HG03097 (cell line): ENCODE measurements around the gene SH3BP4.

Experiments used
- ATAC-seq: cut with Tn5 transposase; IDR thresholded peaks from one replicate; pipeline ENCODE4 v1.9.1; 2021; ENCODE audit not compliant: unreplicated experiment, low FRiP score

Gene SH3BP4

DNA sequence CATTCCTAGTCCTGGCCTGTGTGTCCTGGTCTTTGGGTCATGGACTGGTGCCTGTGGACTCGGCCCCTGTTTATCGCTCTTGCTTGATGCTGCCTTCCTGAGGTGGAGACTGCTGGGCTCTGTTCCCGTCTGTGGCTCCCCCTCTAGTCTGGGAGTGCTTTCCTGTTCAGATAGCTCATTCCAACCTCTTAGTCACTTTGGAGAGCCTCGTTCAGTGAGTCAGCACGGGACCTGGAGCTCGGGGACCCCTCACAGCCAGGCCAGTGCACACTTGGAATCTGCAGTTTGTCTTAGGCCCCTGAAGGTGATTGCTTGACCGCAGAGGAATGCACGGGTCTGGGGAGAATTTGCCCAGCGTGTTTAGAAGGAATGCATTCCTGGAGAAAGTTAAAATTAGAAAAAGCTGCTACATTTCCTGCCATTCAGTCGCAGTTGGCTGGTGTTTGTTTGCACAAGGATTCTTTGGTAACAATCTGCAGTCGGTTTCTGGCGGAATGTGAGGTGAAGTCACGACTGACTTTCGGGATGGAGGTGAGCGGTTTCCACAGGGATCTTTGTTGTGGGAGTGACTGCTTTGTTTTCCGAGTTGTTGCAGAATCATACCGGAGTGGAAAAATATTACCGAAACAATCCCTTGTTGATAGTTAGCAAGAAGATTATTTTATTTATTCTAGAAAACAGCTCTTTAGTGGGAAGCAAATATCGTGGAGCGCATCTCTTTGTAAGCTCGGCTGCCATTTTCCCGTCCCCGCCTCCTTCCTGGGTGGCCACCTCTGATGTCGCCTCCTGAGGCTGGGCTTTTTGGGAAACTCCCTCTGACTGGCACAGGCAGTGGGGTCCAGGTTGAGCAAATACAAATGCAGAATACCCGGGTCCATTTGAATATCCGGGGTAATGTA is 29.6 kb downstream of the SH3BP4 start:
- no peak for ATAC-seq

DNA sequence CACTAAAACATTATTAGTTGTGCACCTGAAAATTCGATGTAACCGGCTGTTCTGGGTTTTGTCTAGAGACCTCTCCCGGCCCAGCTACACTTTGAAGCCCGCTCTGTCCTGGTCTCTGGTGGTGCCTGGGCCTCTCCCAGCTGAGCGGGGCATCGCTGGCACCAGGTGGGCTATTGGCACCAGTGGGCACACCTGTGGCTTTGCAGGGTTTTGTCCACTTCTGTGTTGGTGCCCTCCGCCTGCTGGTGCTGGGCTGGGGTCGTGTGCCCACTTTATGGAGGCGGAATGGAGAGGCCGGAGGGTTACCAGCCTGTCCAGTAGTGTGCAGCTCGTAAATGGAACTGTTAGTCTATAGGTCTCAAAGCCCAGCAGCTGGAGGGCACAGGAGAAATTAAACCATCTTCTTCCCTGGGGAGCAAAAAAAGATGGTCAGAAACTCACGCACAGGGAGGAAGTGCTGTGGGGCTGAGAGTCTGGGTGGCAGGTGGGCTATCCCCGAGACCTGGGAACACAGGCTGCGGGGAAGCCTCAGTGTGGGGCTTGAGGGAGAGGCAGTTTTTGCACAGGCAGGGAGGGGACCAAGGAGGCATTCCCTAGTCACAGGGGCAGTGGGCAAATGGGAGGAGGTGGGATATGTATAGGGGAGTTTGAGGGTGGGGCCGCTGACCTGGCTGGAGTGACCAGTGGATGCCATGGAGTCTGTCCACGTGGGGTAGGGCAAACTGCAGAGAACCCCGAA is 30.4 kb downstream of the SH3BP4 start:
- ATAC-seq: no peak

DNA sequence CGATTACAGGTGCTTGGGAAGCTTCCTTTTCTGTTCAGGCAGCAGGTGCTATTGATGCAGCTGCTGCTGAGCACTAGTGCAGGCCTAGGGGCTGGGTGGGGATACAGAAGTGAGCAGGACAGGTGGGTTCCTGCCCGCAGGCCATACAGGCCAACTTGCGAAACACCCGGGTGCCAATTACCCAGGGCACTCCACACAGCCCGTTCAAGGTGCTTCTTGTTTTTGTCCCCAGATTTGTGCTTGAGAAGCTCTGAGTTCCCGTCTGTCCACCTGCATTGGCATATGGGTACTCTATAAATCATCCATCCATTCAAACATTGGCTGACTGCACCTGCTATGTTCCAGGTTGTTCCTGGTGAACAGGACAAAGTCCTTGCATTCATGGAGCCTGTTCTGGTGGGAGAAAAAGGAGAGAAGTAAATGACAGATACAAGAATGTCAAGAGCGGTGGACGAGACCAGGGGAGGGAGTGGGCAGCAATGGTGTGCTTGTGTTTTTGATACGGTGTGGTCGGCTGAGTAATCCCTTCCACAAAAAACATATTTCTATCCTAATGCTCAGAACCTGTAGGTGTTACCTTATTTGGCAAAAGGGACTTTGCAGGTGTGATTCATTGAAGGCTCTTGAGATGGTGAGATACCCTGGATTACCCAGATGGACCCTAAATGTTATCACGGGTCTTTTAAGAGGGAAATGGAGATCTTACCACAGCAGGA is 31.4 kb downstream of the SH3BP4 start:
- no peak for ATAC-seq

DNA sequence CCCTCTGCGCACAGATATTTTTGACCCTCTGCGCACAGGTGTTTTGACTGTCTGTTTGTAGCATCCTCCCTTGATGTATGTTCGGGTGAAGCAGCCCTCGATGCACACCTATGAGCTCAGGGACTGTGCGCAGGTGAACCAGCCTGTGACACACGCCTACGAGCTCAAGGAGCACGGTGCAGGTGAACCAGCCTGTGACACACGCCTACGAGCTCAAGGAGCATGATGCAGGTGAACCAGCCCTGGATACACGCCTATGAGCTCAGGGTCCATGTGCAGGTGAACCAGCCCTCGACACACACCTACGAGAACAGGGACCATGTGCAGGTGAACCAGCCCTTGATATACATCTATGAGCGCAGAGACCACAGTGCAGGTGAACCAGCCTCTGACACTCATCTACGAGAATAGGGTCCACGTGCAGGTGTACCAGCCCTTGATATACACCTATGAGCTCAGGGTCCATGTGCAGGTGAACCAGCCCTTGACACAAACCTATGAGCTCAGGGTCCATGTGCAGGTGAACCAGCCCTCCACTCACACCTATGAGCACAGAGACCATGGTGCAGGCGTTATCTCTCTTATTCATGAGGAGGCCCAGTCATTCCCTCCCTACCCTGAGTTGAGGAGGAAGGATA is 33.9 kb downstream of the SH3BP4 start:
- ATAC-seq: no peak

DNA sequence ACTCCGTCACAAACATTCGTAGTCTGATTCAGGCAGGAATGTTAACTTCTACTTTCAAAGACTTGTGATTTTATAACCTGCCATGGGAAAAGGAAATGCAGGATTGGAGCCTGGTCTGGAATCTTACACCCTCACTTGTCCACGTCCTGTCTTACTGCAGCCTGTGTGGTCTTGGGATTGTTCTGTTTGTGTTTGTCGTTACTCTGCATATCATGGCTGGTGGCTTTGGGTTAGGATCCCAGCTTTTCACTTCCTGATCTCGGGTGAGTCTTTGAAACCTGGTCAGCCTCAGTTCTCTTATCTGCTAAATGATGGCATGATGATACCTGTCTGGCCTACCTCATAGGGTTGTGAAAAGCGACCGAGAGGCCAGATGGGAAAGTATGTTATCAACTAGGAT is 34.6 kb downstream of the SH3BP4 start:
- no peak for ATAC-seq

DNA sequence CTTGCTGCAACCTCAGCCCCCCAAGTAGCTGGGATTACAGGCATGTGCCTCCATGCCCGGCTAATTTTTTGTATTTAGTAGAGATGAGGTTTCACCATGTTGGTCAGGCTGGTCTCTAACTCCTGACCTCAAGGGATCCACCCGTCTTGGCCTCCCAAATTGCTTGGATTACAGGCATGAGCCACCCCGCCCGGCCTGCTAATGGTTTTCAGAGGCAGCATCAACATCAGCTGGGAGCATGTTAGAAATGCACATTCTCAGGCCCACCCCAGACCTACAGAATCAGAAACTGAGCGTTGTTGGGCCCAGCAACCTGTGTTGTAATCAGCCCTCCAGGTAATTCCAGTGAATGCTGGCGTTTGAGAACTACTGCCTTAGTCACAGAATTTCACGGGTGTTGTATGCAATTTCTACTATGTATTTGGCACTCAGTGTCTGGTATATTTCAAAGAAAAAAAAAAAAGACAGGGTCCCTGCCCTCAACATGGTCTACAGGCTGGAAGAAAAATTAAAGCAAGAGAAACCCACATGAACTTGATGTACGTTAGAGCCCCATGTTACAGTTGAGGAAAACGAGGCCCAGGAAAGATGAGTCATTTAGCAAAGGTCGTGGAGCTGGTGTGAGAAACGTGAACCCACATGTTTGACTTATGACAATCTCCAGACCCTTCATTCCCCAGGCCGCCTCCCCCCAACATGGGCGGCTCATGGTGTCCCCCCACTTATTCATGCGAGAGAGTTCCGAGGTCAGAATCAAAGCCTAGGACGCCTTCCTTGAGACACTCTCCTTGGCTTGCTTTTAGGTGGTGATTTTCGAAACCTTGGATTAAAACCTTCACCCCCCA is 35.3 kb downstream of the SH3BP4 start:
- no peak for ATAC-seq

DNA sequence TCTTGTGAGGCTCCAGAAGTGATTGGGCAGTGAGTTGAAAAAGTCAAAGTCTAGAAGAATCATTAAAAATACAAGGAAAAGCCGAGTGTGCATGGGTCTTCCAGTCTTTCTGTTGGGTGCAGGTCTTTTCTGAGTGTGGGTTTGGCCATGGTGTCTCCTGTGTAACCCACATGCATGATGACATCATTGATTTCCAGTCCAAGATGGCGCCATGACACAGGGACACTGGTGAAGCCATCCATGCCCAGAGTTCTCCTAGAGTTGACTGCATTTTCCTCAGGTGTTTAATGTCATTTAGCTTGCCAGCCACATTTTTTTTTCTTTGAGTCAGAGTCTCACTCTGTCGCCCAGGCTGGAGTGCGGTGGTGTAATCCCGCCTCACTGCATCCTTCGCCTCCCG is 35.9 kb downstream of the SH3BP4 start:
- ATAC-seq: no peak

DNA sequence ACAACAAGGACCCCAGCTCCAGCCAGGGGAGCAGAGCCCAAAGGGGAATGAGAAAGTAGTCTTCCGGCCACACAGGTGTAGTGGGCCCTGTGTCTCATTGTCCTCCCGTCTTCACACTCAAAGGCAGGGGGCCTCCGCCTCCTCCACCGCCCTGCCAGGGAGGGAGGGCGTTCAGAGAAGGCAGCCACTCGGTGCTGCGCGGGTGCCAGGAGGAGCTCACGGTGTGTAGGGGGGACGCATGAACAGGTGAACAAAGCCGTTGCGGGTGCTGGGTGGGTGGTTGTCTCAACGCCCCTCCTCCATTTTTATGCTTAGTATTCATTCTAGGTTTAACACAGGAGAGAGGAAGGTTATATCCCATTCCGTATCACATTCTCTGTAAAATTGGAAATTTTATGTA is 36.7 kb downstream of the SH3BP4 start:
- ATAC-seq: no peak

DNA sequence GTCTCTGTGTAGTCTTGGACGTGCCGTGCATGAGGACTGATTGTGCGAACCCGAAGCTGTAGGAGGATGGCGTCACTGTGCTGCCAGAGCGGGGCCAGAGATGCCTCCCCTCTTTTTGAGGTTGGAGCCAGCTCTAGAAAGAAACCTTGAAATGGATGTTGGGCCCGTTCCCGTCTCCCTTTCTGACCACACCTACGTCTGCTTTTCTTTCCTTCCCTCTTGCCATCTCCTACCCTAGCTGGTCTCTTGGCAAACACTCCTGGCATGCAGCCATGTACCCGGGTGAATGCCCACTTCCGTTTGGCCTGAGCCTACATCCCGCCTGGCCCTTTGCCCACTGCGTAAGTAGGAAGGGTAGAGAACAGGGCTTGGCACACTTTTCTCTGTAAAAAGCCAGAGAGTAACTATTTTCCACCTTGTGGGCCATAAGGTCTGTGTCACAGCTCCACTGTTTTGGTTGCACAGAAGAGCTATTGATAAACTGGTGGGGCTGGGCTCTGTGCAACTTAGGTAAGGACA is 37.4 kb downstream of the SH3BP4 start:
- no peak for ATAC-seq

DNA sequence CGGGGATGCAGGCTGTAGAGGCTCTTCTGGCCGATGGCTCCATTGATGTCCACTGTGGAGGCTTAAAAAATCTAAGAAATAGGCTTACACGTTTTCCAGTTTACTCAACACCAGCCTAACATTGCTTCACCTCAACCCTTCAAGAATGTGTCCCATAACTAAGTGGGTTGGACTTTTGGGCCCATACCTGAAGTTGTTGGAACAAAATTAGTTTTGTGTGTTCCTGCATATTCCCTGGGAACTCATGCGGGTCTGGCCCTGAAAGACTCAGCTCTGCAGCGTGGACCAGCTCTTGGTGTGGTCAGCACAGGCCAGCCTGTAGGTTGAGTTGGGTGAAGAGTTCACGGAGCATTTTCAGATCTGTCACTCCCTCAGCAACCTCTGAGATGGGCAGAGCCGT is 38.5 kb downstream of the SH3BP4 start:
- no peak for ATAC-seq

DNA sequence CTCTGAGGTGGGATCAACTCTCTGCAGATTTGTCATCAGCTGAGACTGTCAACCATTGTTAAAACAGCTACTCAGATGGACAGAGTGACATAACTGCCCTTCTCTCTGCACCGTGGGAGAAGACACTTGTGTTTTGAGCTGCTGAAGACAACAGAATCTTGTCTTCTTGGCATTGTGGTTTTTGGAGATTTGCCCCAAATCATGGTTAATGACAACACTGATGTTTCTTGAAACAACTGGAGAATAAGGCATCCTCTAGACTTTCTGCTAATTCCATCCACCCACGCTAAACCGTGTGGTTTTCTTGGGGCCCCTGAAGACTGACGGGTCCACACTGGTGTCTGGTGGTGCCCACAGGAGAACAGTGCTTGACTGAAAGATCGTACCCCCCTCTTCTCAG is 39.5 kb downstream of the SH3BP4 start:
- no peak for ATAC-seq

DNA sequence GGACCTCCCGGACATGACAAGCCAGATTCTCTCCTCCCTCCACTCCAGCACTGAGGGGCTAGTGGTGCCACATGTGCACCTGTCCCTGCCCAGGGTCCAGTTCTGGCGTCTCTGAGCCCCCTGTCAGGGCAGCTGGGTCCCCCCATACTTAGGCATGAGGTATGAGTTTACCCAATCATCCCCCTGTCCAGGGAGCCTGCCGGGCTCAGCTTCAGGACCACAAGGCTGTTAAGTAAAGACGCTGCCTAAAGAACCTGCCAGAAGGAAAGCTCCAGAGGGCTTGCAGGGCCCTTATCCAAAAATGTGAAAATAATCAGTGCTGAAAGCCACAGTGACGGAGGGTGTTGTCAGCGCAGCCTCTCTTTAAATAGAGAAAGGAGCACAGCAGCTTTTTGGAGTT is 40.0 kb downstream of the SH3BP4 start:
- ATAC-seq: no peak

DNA sequence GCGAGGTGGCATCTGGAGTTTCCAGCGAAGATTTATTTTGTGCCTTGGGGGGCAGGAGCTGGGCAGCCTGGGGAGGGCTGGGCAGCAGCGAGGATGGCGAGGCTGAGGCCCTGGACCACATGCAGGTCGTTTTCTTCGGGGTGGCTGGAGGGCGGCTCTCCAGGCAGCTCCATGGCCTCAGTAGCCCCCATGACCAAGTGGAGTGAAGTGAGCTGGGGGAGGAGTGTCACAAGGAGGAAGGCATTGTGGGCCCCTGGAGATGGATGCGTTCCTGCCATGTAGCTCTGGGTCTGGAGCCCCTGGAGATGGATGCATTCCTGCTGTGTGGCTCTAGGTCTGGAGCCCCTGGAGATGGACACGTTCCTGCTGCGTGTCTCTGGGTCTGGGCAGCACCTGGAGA is 40.4 kb downstream of the SH3BP4 start:
- ATAC-seq: no peak

DNA sequence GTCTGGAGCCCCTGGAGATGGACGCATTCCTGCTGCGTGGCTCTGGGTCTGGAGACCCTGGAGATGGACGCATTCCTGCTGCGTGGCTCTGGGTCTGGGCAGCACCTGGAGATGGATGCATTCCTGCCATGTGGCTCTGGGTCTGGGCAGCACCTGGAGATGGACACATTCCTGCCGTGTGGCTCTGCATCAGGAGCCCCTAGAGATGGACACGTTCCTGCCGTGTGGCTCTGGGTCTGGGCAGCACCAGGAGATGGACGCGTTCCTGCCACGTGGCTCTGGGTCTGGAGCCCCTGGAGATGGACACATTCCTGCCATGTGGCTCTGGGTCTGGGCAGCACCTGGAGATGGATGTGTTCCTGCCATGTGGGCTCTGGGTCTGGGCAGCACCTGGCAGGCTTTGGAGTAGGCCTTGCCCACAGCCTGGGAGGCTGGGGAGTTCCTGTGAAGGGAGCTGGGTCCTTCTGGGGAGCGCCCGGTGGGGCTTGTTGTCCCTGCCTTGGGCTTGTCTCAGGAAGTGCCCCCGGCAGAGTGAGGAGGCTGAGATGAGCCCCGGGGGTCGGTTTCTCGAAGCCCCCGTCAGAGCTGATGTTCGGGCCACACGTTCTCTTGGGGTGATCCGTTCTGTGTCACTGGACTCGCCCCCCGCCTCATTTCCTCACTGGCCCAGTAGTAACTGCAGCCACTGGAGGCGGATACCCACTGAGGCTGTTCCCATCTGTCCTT is 41.0 kb downstream of the SH3BP4 start:
- ATAC-seq: no peak

DNA sequence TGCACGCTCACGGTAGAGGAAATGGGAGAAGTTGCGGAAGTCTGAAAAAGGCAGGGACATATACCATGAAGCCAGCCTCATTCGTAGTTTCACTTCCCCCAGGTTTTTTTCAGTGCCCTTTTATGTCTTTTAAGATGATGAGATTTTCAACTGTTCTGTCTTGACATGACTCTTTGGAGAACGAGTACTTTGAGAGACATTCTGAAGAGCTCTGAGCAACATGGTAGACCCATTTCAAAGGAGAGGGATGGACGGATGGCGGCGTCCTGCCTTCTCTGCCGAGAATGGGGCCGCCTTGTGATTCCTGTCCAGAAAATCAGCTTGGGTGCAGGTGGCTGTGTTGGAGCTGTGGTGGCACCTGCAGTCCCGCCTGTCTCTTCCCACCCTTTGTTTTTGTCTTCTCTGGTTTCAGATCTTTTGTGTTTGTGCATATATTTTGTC is 41.7 kb downstream of the SH3BP4 start:
- no peak for ATAC-seq

DNA sequence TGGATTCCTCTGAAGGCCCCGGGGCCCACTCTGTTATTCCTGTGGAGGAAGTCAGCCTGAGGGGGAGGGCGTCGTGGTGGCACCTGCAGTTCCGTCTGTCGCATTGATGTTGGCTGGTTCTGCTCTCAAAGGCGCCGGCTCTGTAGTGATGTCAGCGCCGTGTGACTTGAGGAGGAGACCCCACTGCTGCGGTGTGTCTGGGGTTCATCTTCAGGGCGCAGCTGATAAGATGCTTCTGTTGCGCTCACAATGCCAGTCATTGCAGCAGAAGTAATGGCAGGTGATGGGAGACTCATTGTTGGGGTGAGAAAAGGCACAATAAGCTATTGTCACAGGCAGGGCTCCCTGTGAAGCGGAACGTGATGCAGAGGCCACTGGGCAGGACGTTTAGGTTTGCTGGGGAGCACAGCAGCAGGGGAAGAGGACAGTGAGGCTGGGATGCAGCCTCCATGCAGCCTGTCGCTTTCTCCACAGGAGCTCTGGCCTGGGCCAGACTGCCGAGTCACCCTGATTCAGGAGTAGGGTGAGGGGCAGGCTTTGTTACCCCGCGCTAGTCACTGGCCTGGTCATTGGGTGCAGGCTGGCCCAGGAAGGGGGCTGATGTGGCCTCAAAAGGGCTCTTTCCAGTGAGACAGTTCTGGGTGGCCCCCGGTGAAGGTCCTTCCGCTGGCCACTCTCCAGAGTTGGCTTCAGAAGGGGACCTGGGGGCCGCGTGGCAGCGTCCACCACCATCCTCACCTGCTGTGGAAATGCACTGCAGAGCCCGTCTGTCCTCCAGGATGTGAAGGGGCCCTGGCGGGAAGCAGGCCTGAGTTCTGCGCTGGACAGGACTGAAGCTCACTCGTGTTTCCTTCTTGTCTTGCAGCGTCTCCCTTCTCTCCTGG is 42.9 kb downstream of the SH3BP4 start:
- ATAC-seq: no peak

DNA sequence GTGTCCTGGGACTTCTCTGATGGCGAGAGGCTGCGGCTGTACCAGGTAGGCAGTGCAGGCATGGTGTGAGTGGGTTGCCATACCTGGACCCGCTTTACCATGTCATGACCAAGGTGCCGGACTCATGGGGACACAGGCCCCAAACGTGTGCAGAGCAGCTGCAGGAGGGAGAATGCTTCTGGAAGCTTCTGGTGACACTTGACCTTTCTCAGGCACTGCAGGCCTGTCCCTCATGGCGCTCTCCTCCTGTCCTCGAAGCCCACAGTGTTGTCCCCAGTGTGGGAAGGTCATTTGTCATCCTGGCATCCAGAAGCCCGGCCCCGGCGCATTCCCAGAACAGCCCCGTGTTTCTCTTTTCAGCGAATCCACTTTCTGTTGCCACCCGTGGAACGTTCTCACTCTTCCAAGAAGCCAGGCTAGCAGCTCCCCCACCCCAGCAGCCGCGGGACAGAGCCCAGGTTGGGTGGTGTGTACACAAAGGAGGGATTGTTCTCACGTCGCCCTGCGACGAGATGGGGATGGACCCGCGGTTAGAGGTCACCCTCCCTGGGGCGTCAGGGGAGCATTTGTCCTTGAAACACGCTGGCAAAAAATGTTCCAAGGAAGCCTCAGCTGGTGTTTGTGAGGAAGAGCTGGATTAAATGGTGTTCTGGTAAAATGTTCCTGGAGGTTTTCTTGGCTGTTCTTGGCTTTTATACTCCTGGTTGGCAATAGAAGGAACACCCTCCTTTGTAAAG is 43.7 kb downstream of the SH3BP4 start:
- no peak for ATAC-seq
